ENCODE data around the gene OPTC. TPM values are rescaled to one million over a fixed set of nuclear protein-coding genes. Genes with fewer than 3 reads are reported as not detected.

The OPTC gene
- total and polyA plus RNA-seq, 2 of the 8 experiments (the other 6 are each of a cell fraction or from before 2014, with no cell fraction given), result 1.1 to 4.0 TPM

DNA sequence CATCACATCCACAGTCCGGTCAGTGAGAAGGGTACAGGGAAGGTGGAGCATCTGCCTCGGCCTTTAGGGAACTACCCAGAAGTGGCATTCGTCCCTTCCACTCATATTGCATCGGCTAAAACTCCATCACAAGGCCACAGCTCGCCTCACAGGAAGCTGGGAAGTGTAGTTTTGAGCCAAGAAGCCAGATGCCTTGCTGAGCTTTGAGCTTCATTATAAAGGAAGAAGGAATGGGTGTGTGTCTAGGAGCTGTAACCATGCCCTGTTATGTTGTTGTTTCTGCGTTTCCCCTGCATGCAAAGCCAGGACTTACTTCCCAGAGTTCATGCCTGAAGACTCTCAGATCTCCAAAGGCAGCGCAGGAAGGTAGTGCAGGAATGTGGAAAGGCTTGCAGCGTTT lies 61.1 kb downstream of the OPTC start:
- H3K27me3 ChIP-seq (replicated peaks in 1 of 4; ENCODE audit: control insufficient read depth in 3 of 4, extremely low read depth in 1 of 4, insufficient read depth in 3 of 4, low read length in 3 of 4), result no peaks in the 10 kb centered on the region
- H4K8ac ChIP-seq (ENCODE audit: extremely low read depth, insufficient read depth, low read length), result no peak overlapping the region
- H3K79me1 ChIP-seq (ENCODE audit: low read depth, low read length), result no peaks in the 10 kb centered on the region
- no peak overlapping the region for H3K56ac ChIP-seq (replicated peaks; ENCODE audit: insufficient read length, low read depth, low read length)
- H4K20me1 ChIP-seq (replicated peaks in 1 of 2; ENCODE audit: control insufficient read depth in 1 of 2, insufficient read depth in 2 of 2, low read length in 2 of 2), result no peaks in the 10 kb centered on the region
- H2BK15ac ChIP-seq (ENCODE audit: low read length), result peak overlapping the region; percentile 2; the same call in 1 of the 2 replicates
- H3K4me1 ChIP-seq (replicated peaks in 1 of 4; ENCODE audit: control insufficient read depth in 3 of 4, insufficient read depth in 4 of 4, low read length in 3 of 4), result peaks cover 4 to 18% (median 15%) of the 10 kb centered on the region in 4 experiments
- no peaks in the 10 kb centered on the region for H3K23me2 ChIP-seq (ENCODE audit: low read depth, low read length)
- no peak for FAIRE-seq
- no peak overlapping the region for H3K4me3 ChIP-seq (ENCODE audit: extremely low read depth in 1 of 4, insufficient read depth in 2 of 4, low read depth in 3 of 4, low read length in 4 of 4)
- peak overlapping the region; percentile 100 for H2BK12ac ChIP-seq (ENCODE audit: low read depth, low read length)
- no peak for TF ChIP-seq SP2 (IDR thresholded peaks at IDR 0.05; ENCODE audit: low read length)
- TF ChIP-seq TEAD4 (IDR thresholded peaks at IDR 0.05; ENCODE audit: low read depth, low read length), result no peak
- TF ChIP-seq CTBP2 (IDR thresholded peaks at IDR 0.05; ENCODE audit: borderline replicate concordance, insufficient read depth, insufficient read length, low read length), result no peak
- peak; percentile 25; the same call in 1 of the 2 replicates for TF ChIP-seq CREB1 (IDR thresholded peaks at IDR 0.05)
- peak overlapping the region; percentile 98 for H2BK20ac ChIP-seq (ENCODE audit: low read length)
- H3K9ac ChIP-seq (replicated peaks in 1 of 4; ENCODE audit: extremely low read depth in 1 of 4, low read depth in 3 of 4, low read length in 3 of 4), result no peak overlapping the region
- ChIA-PET POLR2A (ENCODE audit: partially characterized antibody) (interaction anchor here (0.7 to 1.6 kb wide), 5 partner anchors 11 to 47 kb away, joined by 3 to 5 read pairs (median 3); no protein-coding TSS in a partner anchor), CTCF (ENCODE audit: partially characterized antibody) (interaction anchor here (0.6 to 3.5 kb wide), 10 partner anchors 11 to 515 kb away, joined by 3 to 13 read pairs (median 4); no protein-coding TSS in a partner anchor)
- no peaks in the 10 kb centered on the region for H3K9me3 ChIP-seq (ENCODE audit: insufficient read depth in 2 of 2, low read depth in 1 of 2, low read length in 1 of 2)
- H3K79me2 ChIP-seq (ENCODE audit: control insufficient read depth in 1 of 2, insufficient read depth in 2 of 2, low read length in 2 of 2), result no peaks in the 10 kb centered on the region
- 0 out of 4 replicates have a peak overlapping the region, but pooled peaks of 1 of the 2 experiments have one; percentile 51 for H3K4me2 ChIP-seq (ENCODE audit: insufficient read depth in 1 of 2, low read depth in 2 of 2, low read length in 2 of 2)
- 89% methylated on average over 8 of the region's 8 CpGs; no CpG with 5 or more reads in 1 of the 2 experiments for WGBS, 2 experiments (ENCODE audit: extremely low coverage in 1 of 2, insufficient coverage in 1 of 2, insufficient read length in 1 of 2, insufficient replicate concordance in 2 of 2, low coverage in 1 of 2, low lambda C conversion rate in 2 of 2, missing lambda C conversion rate in 1 of 2)
- peak overlapping the region; percentile 1; the same call in 1 of the 2 replicates for H2AK5ac ChIP-seq (ENCODE audit: low read depth, low read length)
- no peak for DNase-seq (ENCODE audit: low read depth in 1 of 2, low spot score in 2 of 2)
- no peak overlapping the region for H3K23ac ChIP-seq (ENCODE audit: insufficient read length)
- H3K36me3 ChIP-seq (ENCODE audit: control insufficient read depth in 2 of 4, insufficient read depth in 4 of 4, low read length in 3 of 4), result no peaks in the 10 kb centered on the region
- no peak overlapping the region for H2BK120ac ChIP-seq (replicated peaks; ENCODE audit: low read depth, low read length)
- H3K14ac ChIP-seq (ENCODE audit: insufficient read length), result no peak overlapping the region
- no peak overlapping the region for H4K5ac ChIP-seq (ENCODE audit: insufficient read length, low read depth, low read length)
- peak overlapping the region; percentile 75 for H4K91ac ChIP-seq (replicated peaks; ENCODE audit: insufficient read length, low read length)
- peak overlapping the region; percentile 24 for H2AFZ ChIP-seq (ENCODE audit: low read length)
- H3K18ac ChIP-seq (ENCODE audit: extremely low read depth, low read length), result 0 out of 2 replicates have a peak overlapping the region, but pooled peaks have one; percentile 92
- H2BK5ac ChIP-seq (ENCODE audit: low read depth, low read length), result peak overlapping the region; percentile 93; the same call in 1 of the 2 replicates
- H3K27ac ChIP-seq (ENCODE audit: low read depth, low read length), result no peak overlapping the region
- no peak overlapping the region for H3K4ac ChIP-seq (replicated peaks; ENCODE audit: insufficient read length, low read depth, low read length)
